AG09319 (cell line): ENCODE measurements around the gene HOXA3.

Experiments used
- DNase-seq: peaks from one replicate; pipeline ENCODE4 v3.0.0-alpha.2; 2010; ENCODE audit warnings: low read depth; ENCODE audit errors: extremely low read depth
- CTCF ChIP-seq: IDR thresholded peaks from 2 replicates; pipeline ENCODE4 v1.5.1; 2011; ENCODE audit warnings: low read depth, mild to moderate bottlenecking, inconsistent platforms, low read length, moderate library complexity

Gene HOXA3

GRCh38 chr7:27116962-27117886 lies 35.2 kb downstream of the HOXA3 start:
- no peak for TF ChIP-seq CTCF
- DNase-seq: no peak

- TF ChIP-seq CTCF: no peak
- DNase-seq: no peak
Measured at GRCh38 chr7:27116031-27116961, 36.1 kb downstream of the HOXA3 start.

GRCh38 chr7:27115221-27116026 lies 37.0 kb downstream of the HOXA3 start:
- no peak for TF ChIP-seq CTCF
- no peak for DNase-seq

- no peak for DNase-seq
- TF ChIP-seq CTCF: no peak
Measured at GRCh38 chr7:27114881-27115220, 37.5 kb downstream of the HOXA3 start.

GRCh38 chr7:27113991-27114769 lies 38.2 kb downstream of the HOXA3 start:
- TF ChIP-seq CTCF: no peak
- DNase-seq: no peak
